ENCODE data around the gene CNNM2. TPM values are rescaled to one million over a fixed set of nuclear protein-coding genes. Genes with fewer than 3 reads are reported as not detected.
"Not testable (repeated sequence)": the region's sequence is repeated elsewhere in the genome, so short reads cannot be mapped to it uniquely, and the experiment has no call there.

The CNNM2 gene
- polyA plus RNA-seq, 2 donors: 0.88 to 1.1 TPM

DNA sequence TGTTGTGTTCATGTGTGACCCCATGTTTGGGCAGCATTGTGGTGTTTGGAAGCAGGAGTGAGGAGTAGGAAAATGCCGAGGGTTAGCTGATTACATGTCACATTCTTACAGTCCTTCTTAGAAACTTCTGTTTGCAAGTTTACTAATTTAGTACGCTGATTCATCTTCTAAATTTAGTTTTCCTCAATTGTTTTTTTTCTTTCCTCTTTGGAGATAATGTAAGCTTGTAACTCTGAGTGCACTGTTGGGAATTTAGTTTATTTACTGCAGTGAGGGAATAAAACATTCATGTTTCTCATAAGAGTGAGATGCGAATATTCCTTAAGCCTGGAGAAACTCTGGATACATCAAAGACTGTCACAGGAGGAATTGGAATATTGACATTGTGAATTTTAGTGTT is 139.9 kb downstream of the CNNM2 start:
- WGBS, 2 donors: 75 to 83% methylated on average over 3 of the region's 3 CpGs
- Histone ChIP-seq H3K36me3 (ENCODE audit: control insufficient read depth in 2 of 2, insufficient read depth in 2 of 2, low read length in 1 of 2) (peaks cover 0 to 2% of the 10 kb centered on the region in 2 donors), H3K9me3 (ENCODE audit: control insufficient read depth in 2 of 2, insufficient read depth in 1 of 2, low read depth in 1 of 2, low read length in 1 of 2) (no peaks in the 10 kb centered on the region), H3K4me1 (ENCODE audit: control insufficient read depth in 2 of 2, insufficient read depth in 2 of 2, low read length in 1 of 2) (peaks cover 0 to 2% of the 10 kb centered on the region in 2 donors), H3K27ac (ENCODE audit: low read depth in 2 of 2, low read length in 1 of 2) (no peak overlapping the region), H3K27me3 (ENCODE audit: control insufficient read depth in 1 of 2, insufficient read depth in 2 of 2, low read length in 2 of 2) (no peaks in the 10 kb centered on the region), H3K4me3 (ENCODE audit: low read depth in 1 of 2, low read length in 2 of 2) (no peak overlapping the region)

DNA sequence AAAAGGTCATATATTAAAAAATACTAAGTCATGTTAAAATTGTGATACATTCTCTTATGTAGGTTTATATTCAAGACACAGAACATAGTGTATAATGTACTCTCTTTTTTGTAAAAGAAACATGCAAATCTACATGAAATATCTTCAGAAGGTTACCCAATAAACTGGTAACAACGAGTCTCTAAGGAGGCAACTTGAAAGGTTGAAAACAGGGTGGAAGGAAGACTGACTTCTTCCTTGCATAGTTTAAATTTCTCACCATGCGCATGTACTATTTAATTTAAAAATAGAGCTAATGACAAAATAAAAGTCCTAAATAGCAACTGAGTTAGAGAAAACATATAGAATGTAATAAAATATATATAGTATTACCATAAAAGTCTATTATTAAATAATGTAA is 142.5 kb downstream of the CNNM2 start:
- Histone ChIP-seq H3K4me1 (ENCODE audit: control insufficient read depth in 2 of 2, insufficient read depth in 2 of 2, low read length in 1 of 2) (no peaks in the 10 kb centered on the region), H3K27ac (ENCODE audit: low read depth in 2 of 2, low read length in 1 of 2) (no peak overlapping the region), H3K4me3 (ENCODE audit: low read depth in 1 of 2, low read length in 2 of 2) (no peak overlapping the region), H3K36me3 (ENCODE audit: control insufficient read depth in 2 of 2, insufficient read depth in 2 of 2, low read length in 1 of 2) (no peaks in the 10 kb centered on the region), H3K27me3 (ENCODE audit: control insufficient read depth in 1 of 2, insufficient read depth in 2 of 2, low read length in 2 of 2) (no peaks in the 10 kb centered on the region), H3K9me3 (ENCODE audit: control insufficient read depth in 2 of 2, insufficient read depth in 1 of 2, low read depth in 1 of 2, low read length in 1 of 2) (no peaks in the 10 kb centered on the region)
- 74 to 87% methylated on average over 2 of the region's 2 CpGs for WGBS, 2 donors

DNA sequence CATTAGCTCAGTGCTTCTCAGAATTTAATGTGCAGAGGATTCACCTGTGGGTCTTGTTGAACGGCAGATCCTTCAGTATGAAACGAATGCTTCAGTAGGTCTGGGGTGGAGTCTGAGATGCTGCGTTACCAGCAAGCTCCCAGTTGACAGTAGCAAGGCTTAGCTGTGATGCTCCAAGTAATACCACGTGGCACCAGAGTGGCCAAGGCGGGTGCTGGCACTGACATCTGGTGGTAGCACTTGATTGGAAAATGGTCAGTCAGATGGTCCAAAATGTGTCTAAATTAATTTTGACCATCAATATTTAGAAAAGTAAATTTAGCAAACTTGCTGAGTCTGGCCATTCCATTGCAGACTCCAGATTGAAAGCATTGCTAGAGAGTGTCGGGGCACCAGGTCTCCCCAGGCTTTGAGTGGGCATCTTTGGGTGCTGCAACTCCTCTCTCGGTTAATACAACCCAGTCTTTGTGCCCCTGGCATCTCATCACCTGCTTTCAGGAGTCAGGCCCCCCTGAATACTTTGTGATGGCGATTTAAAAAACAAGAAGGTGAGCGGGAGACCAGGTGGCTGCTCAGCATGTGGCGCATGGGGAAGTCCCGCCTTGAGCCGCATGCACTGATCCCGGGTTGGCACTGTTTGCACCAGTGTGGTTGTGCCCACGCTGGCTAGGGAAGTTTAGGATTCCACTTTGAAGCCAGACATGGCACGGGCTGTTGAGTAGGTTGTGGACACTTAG is 144.9 kb downstream of the CNNM2 start:
- 80 to 82% methylated on average over 15 of the region's 15 CpGs for WGBS, 2 donors
- no peaks in the 10 kb centered on the region for H3K27me3 ChIP-seq (ENCODE audit: control insufficient read depth in 1 of 2, insufficient read depth in 2 of 2, low read length in 2 of 2)
- H3K36me3 ChIP-seq (ENCODE audit: control insufficient read depth in 2 of 2, insufficient read depth in 2 of 2, low read length in 1 of 2): no peaks in the 10 kb centered on the region
- no peaks in the 10 kb centered on the region for H3K9me3 ChIP-seq (ENCODE audit: control insufficient read depth in 2 of 2, insufficient read depth in 1 of 2, low read depth in 1 of 2, low read length in 1 of 2)
- no peaks in the 10 kb centered on the region for H3K4me1 ChIP-seq (ENCODE audit: control insufficient read depth in 2 of 2, insufficient read depth in 2 of 2, low read length in 1 of 2)
- no peak overlapping the region for H3K27ac ChIP-seq (ENCODE audit: low read depth in 2 of 2, low read length in 1 of 2)
- no peak overlapping the region for H3K4me3 ChIP-seq (ENCODE audit: low read depth in 1 of 2, low read length in 2 of 2)

DNA sequence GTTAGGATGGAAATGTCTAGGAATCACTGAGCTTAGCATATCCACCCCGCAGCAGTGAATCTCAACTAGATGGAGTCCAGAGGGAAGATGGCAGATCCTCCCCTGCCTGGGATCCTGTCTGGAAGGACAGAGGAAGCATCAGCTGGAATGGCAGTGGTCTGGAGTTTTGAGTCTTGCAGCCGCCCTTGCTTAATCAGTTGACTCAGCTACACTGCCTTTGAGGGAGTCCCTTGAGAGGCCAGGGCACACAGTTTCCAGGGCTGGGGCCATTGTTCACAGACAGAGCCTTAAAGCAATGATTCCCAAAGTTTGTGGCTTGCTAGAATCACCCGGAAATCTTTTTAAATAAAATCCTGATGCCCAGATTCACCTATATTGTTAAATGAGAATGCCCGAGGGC is 146.9 kb downstream of the CNNM2 start:
- Histone ChIP-seq H3K4me3 (ENCODE audit: low read depth in 1 of 2, low read length in 2 of 2) (no peak overlapping the region), H3K36me3 (ENCODE audit: control insufficient read depth in 2 of 2, insufficient read depth in 2 of 2, low read length in 1 of 2) (no peaks in the 10 kb centered on the region), H3K4me1 (ENCODE audit: control insufficient read depth in 2 of 2, insufficient read depth in 2 of 2, low read length in 1 of 2) (no peaks in the 10 kb centered on the region), H3K9me3 (ENCODE audit: control insufficient read depth in 2 of 2, insufficient read depth in 1 of 2, low read depth in 1 of 2, low read length in 1 of 2) (no peaks in the 10 kb centered on the region), H3K27me3 (ENCODE audit: control insufficient read depth in 1 of 2, insufficient read depth in 2 of 2, low read length in 2 of 2) (no peaks in the 10 kb centered on the region), H3K27ac (ENCODE audit: low read depth in 2 of 2, low read length in 1 of 2) (no peak overlapping the region)
- 92 to 97% methylated on average over 4 of the region's 4 CpGs for WGBS, 2 donors

DNA sequence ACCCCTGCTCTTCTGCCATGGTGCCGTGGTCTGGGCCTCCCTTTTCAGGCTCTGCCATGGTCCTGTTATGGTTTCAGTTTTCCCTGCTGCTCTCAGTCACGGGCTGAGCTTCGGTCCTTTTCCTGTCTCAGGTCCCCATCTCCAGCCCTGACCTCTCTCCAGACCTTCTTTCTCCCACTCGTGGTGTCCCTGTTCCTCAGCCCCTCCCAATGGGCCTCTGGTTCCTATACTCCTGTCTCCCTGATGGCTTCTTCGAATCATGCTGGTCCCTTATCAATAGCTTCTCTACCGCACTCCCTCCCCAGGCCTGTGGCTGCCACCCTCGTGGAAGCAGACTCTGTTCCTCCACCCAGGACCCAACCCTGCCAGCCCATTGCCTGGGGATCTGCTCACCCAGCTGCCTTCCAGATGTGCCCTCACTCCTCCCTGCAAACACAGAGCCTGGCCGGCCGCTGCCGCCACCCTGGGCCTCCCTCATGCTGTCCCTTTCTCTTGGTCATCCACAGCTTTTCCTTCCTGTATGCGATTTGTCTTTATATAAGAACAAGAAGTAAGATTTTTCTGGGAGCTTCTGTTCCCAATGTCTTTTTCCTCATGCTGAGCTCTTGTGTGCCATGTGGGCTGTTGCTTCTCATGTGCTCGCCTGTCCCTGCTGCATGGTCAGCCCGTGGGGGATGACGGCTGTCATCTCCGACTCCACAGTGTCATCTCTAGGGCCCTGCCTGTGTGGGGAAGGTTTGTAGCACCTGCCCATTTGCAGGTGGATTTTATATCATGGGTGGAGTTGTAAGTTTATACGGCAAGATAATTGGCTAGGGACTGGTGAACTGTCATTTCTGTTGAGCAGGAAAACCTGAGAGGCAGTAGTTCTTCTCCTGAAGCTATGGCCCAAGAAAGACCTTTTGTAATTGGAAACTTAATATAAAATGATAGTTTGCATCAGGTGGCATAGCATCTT is 148.3 kb downstream of the CNNM2 start:
- 86 to 91% methylated on average over 16 of the region's 16 CpGs for WGBS, 2 donors
- Histone ChIP-seq H3K4me1 (ENCODE audit: control insufficient read depth in 2 of 2, insufficient read depth in 2 of 2, low read length in 1 of 2) (no peaks in the 10 kb centered on the region), H3K27me3 (ENCODE audit: control insufficient read depth in 1 of 2, insufficient read depth in 2 of 2, low read length in 2 of 2) (no peaks in the 10 kb centered on the region), H3K9me3 (ENCODE audit: control insufficient read depth in 2 of 2, insufficient read depth in 1 of 2, low read depth in 1 of 2, low read length in 1 of 2) (no peaks in the 10 kb centered on the region), H3K4me3 (ENCODE audit: low read depth in 1 of 2, low read length in 2 of 2) (no peak overlapping the region), H3K36me3 (ENCODE audit: control insufficient read depth in 2 of 2, insufficient read depth in 2 of 2, low read length in 1 of 2) (no peaks in the 10 kb centered on the region), H3K27ac (ENCODE audit: low read depth in 2 of 2, low read length in 1 of 2) (no peak overlapping the region)

DNA sequence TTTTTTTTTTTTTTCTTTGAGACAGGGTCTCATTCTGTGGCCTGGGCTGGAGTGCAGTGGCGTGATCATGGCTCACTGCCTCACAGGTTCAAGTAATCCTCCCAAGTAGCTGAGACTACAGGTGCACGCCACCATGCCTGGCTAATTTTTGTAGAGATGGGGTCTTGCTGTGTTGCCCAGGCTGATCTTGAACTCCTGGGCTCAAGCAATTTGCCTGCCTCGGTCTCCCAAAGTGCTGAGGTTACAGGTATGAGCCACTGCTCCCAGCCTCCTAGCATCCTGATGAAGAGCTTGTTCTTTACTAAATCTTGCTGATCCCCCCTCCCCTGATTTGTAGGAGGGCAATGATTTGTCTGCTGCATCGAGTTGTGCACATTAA is 149.0 kb downstream of the CNNM2 start:
- not testable (repeated sequence) for H3K4me3 ChIP-seq (ENCODE audit: low read depth in 1 of 2, low read length in 2 of 2); H3K27ac ChIP-seq (ENCODE audit: low read depth in 2 of 2, low read length in 1 of 2); H3K36me3 ChIP-seq (ENCODE audit: control insufficient read depth in 2 of 2, insufficient read depth in 2 of 2, low read length in 1 of 2); H3K4me1 ChIP-seq (ENCODE audit: control insufficient read depth in 2 of 2, insufficient read depth in 2 of 2, low read length in 1 of 2); H3K27me3 ChIP-seq (ENCODE audit: control insufficient read depth in 1 of 2, insufficient read depth in 2 of 2, low read length in 2 of 2); H3K9me3 ChIP-seq (ENCODE audit: control insufficient read depth in 2 of 2, insufficient read depth in 1 of 2, low read depth in 1 of 2, low read length in 1 of 2)
- WGBS, 2 donors: 91 to 94% methylated on average over 4 of the region's 4 CpGs

DNA sequence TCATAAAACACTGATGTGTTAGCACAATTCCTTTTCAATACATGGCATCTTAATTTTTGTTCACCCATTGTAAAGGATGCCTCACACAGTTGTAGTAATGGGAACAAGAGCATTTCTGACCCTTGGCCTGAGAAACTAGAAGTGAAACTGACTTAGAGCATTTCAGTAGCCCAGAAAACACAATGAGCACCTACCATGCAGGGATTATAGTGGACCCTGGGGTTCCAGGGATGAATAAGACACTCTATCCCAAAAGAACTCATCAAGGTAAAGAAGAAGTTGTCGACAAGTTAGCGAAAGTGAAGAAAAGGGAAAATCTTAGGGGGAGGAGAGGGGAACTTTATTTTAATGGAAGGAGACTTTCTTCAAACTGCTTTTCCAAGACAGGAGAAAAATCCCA is 149.4 kb downstream of the CNNM2 start:
- Histone ChIP-seq H3K4me3 (ENCODE audit: low read depth in 1 of 2, low read length in 2 of 2) (no peak overlapping the region), H3K27ac (ENCODE audit: low read depth in 2 of 2, low read length in 1 of 2) (no peak overlapping the region), H3K36me3 (ENCODE audit: control insufficient read depth in 2 of 2, insufficient read depth in 2 of 2, low read length in 1 of 2) (no peaks in the 10 kb centered on the region), H3K9me3 (ENCODE audit: control insufficient read depth in 2 of 2, insufficient read depth in 1 of 2, low read depth in 1 of 2, low read length in 1 of 2) (no peaks in the 10 kb centered on the region), H3K27me3 (ENCODE audit: control insufficient read depth in 1 of 2, insufficient read depth in 2 of 2, low read length in 2 of 2) (no peaks in the 10 kb centered on the region), H3K4me1 (ENCODE audit: control insufficient read depth in 2 of 2, insufficient read depth in 2 of 2, low read length in 1 of 2) (no peaks in the 10 kb centered on the region)
- WGBS, 2 donors: 95 to 100% methylated on average over 2 of the region's 2 CpGs

DNA sequence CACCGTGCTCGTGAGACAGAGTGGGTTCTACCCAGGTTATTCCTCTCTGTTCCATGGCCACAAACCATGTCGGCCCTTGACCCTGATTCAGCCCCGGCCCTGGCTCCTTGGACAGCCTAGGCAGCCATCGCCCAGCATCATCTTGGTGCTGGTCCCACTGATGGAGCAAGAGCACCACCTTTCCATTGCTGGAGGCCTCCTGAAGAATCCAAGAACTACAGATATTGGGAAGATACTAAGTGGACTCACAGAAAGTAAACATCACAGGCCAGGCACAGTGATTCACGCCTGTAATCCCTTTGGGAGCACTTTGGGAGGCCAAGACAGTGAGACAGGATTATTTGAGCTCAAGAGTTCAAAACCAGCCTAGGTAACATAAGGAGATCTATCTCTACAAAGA is 149.9 kb downstream of the CNNM2 start:
- no peak overlapping the region for H3K4me3 ChIP-seq (ENCODE audit: low read depth in 1 of 2, low read length in 2 of 2)
- 86 to 91% methylated on average over 6 of the region's 6 CpGs for WGBS, 2 donors
- H3K27me3 ChIP-seq (ENCODE audit: control insufficient read depth in 1 of 2, insufficient read depth in 2 of 2, low read length in 2 of 2): no peaks in the 10 kb centered on the region
- no peak overlapping the region for H3K27ac ChIP-seq (ENCODE audit: low read depth in 2 of 2, low read length in 1 of 2)
- no peaks in the 10 kb centered on the region for H3K4me1 ChIP-seq (ENCODE audit: control insufficient read depth in 2 of 2, insufficient read depth in 2 of 2, low read length in 1 of 2)
- no peaks in the 10 kb centered on the region for H3K36me3 ChIP-seq (ENCODE audit: control insufficient read depth in 2 of 2, insufficient read depth in 2 of 2, low read length in 1 of 2)
- no peaks in the 10 kb centered on the region for H3K9me3 ChIP-seq (ENCODE audit: control insufficient read depth in 2 of 2, insufficient read depth in 1 of 2, low read depth in 1 of 2, low read length in 1 of 2)

DNA sequence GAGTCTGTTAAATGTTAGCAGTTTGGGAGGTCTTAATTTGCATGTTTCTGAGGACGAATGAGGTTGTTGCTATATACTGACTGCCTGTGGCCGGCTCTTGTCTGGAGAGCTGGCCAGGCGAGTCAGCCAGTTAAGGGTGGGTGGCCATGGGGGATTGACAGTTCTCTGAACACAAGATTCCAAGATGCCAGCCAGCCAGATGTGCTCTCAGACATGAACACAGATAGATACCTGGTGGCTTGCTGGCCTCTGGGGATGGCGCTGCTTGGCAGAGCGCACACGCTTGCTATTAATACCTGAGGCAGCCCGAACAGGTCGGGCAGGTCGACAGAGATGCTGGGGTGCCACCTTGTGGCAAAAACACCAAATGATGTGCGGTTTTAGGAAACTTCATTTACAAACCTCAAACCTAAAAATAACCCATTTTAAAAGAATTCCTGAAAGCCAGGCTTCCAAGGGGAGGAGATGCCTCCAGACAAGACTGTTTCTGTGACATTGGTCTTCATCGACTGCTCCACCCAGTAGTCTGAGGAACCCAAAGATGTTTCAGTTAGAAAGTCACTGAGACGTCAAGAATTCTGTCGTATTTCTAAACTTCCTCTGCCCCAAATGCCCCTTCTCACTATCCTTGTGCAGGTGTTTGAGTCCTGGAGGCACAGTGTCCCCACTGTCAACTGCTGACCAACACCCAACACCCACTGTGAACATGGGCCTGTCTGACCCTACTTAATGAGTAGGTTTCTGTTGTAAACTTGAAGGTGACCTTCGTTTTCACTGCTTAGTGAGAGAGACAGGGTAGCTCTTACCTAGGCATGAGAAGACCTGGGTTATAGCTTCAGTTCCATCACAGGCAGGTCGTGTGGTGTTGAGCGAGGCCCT is 151.6 kb downstream of the CNNM2 start:
- Histone ChIP-seq H3K27ac (ENCODE audit: low read depth in 2 of 2, low read length in 1 of 2) (no peak overlapping the region), H3K9me3 (ENCODE audit: control insufficient read depth in 2 of 2, insufficient read depth in 1 of 2, low read depth in 1 of 2, low read length in 1 of 2) (no peaks in the 10 kb centered on the region)

More for the DNA sequence above, 151.6 kb downstream of the CNNM2 start:
- Histone ChIP-seq H3K4me1 (ENCODE audit: control insufficient read depth in 2 of 2, insufficient read depth in 2 of 2, low read length in 1 of 2) (no peaks in the 10 kb centered on the region), H3K36me3 (ENCODE audit: control insufficient read depth in 2 of 2, insufficient read depth in 2 of 2, low read length in 1 of 2) (no peaks in the 10 kb centered on the region), H3K4me3 (ENCODE audit: low read depth in 1 of 2, low read length in 2 of 2) (no peak overlapping the region), H3K27me3 (ENCODE audit: control insufficient read depth in 1 of 2, insufficient read depth in 2 of 2, low read length in 2 of 2) (no peaks in the 10 kb centered on the region)
- 38 to 40% methylated on average over 16 of the region's 16 CpGs for WGBS, 2 donors

Measured in esophagus (tissue), 2 donors.